HG03108 (cell line): ENCODE measurements around the gene GPR78.

ENCODE experiments used
- ATAC-seq: cut with Tn5 transposase; IDR thresholded peaks from one replicate; pipeline ENCODE4 v1.9.1; 2021; ENCODE audit warnings: moderate library complexity; ENCODE audit not compliant: unreplicated experiment

GPR78 gene

DNA sequence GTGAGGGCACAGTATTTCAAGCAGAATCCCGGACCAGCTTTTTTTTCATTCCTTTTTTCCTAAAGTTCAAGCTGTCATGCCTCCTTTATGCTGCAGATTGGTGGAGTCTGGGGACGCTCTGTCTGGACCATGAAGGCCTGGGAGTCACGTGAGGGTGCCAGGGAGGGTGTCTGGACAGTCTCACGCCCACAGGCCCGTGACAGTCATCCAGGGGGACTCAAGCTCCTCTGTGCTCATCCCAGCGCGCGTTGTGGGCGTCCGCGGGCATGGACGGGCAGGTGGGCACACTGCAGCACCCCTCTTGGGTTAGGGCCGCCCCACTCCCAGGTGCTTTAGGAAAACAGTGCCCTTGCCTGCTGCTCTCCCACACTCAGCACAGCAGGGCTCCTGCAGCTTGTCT, 17.1 kb downstream of the GPR78 start:
- no peak for ATAC-seq

DNA sequence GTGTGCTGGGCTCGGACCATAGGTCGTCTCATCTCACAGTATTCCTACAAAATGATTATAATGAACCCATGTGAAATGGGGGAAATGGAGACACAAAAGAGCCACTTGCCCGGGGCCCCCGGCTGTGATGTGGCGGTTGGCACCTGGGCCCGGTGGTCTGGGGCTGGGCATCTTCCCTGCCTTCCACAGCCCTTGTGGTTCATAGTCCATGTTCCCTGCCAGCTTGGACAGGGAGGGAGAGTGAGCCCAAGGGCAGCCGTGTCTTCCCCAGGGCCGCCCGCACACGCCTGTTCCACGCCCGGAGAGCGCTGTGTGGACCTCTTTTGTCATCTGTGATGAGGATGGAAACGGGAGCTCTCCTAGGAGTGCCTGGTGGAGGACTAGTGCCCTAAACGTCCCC, 17.6 kb downstream of the GPR78 start:
- ATAC-seq: no peak

DNA sequence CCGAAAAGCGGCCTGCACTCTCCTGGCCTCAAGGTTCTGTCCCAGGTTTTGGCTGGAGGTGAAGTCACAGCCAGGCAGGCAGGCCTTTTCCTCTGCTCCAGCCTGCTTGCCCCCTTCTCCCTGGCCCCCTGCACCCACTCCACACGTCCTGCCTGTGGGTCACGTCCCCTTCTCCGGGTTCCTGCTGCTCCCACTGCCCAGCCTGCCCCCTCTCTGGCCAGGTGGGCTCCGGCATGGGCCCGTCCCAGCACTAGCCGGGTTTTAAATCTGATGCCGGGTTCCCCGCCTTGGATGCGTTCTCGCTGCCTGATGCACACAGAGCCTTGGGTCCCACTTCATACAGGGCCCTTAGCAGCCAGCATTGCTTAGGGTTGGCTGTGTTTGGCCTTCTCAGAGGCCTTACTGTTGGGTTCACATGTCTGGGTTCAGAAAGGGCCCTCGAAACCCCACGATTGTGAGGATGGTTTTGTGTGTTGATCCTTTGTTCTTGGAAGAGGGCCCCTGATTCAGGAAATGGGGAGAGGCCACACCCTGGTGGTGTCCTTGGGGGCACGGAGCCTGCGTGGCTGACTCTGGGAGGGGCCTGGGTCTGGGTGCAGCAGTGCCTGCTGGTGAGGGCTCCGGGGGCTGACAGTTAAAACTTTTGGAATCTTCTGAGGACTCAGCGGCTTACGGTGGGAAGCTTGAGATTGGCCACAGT, 18.3 kb downstream of the GPR78 start:
- no peak for ATAC-seq

DNA sequence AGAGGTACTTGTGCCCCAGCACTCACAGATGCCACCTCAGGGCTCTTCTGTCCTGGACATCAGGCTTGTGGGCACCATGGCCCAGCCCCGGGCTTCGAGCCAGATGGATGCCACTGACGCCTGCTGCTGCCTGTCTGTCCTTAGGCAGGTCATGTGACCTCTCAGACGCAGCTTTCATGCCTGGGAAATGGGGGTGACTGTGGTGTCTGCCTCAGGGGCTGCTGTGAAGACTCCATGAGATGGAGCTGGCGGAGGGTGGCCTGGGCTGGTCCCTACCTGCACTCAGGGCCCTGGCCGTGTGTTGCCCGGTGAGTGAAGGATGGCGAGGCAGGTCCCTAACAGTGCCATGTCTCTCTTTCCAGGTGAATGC, 18.9 kb downstream of the GPR78 start:
- no peak for ATAC-seq

DNA sequence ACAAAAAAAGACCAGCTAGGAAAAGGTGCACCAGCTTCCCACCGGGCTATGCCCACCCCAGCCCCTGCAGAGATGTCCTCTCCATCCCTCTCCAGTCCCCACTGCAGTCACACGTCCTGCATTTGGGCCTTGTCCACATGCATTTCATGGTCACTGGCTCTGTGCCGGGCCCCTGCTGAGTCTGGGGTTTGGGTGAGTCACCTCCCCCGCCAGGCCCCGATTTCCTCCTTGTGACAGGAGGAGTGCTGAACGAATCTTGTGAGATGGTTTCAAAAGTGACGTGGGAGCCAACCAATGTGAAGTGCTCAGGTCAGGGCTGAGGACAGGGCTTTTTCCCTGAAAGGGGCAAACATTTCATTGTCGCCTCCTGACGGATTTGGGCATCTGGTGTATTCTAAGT, 19.5 kb downstream of the GPR78 start:
- no peak for ATAC-seq

DNA sequence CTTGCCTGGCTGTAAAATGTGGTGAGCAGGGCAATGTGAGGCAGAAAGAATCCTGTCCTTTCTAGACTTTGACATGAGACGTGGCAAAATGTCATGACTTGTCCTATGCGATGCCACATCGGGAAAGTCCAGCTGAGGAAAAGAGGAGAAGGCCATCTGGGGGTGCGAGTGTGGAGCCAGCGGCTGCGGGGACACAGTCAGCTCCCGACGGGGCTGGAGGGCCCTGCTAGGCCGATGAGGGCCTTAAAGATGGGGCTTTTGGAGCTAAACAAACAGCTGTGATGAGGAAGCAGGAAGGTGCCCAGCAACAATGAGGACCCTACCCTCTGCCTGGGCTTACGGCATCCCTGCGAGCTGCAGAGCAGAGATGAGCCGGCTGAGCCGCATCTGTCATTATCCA, 20.1 kb downstream of the GPR78 start:
- no peak for ATAC-seq

DNA sequence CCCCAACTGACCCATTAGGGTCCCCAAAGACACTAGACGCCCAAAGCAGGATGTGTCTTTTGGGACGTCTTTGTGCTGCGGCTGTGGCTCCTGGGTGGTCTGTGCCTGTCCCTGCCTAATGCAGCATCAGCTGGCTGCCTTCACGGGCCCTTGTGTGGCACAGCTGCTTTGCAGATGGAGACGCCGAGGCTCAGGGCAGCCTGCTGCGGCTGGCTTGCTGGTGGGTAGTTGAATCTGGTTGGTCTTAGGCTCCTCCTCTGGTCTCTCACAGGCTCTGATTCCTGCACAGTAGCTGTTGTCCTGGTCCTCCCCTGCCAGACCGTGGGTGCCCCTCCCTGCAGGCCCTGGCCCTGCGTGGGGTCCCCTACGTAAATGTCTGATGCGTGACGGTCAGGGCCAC, 20.5 kb downstream of the GPR78 start:
- ATAC-seq: no peak

DNA sequence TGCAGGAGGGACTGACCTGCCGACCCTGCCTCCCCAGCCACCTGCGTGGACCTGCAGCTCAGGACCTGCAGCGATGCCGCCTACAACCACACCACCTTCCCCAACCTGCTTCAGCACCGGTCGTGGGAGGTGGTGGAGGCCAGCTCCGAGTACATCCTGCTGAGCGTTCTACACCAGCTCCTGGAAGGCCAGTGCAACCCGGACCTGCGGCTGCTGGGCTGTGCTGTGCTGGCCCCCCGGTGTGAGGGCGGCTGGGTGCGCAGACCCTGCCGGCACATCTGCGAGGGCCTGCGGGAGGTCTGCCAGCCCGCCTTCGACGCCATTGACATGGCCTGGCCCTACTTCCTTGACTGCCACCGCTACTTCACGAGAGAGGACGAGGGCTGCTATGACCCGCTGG, 20.9 kb downstream of the GPR78 start:
- no peak for ATAC-seq

DNA sequence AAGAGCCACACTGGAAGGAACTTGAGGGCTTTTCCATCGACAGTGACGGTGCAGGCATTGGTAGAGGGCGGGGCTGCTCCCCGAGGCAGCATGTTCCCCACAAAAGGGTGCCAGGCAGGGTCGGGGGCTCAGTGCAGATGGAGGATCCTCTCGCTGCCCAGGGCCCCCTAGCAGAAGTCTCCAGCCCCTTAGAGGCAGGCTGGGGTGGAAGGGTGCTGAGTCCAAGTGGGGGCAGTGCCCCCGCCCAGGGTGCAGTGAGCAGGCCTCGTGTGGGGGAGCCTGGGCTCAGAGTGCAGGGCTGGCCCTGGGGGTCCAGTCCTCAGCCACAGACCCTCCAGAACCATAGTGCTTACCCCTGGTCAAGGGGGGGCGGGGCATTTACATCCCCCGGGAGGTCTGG, 21.4 kb downstream of the GPR78 start:
- ATAC-seq: no peak

DNA sequence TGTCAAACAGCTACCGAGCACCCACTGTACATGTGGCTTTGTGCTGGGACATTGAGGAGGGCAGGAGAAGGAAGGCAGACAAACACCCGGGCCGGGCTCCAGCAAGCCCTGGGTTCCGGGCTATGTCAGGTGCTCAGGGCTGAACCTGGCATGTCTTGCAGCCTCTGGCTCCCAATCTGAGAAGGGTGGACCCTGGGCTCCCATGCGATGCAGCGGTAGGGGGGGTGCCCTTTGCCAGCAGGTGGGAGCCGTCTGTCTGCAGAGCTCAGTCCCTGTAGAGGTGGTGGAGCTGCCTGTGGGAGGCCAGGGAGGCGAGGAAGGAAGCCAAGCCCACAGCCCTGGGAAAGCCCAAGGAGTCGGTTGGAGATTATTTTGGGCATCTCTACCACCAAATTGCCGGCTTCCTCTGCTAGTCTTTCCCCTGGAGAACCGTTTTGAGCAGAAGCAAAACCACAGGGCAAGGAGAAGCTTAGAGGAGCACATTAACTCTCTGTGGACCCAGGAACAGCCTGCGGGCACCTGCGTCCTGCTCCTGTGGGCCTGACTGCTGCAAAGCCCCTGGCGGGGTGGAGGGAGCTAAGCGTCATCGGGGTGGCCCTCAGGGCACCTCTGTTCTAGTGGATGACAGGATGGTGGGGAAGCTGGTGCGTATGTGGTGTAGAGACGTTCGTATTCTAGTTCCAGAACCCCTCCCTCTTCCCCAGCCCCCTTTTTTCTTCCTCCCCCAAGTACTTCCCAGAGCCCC, 22.7 kb downstream of the GPR78 start:
- ATAC-seq: no peak

DNA sequence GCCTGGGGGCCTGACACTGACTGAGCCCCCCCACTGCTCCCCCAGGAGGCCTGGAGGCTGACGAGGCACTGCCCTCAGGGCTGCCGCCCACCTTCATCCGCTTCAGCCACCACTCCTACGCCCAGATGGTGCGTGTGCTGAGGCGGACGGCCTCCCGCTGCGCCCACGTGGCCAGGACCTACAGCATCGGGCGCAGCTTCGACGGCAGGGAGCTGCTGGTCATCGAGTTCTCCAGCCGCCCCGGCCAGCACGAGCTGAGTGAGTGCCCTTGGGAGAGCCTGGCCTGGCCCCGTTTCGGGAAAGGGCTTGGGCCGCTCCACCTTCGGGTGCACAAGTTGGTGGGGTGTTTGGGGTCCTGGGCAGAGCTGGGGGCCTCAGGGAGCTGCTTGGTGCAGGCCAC, 23.7 kb downstream of the GPR78 start:
- ATAC-seq: no peak

DNA sequence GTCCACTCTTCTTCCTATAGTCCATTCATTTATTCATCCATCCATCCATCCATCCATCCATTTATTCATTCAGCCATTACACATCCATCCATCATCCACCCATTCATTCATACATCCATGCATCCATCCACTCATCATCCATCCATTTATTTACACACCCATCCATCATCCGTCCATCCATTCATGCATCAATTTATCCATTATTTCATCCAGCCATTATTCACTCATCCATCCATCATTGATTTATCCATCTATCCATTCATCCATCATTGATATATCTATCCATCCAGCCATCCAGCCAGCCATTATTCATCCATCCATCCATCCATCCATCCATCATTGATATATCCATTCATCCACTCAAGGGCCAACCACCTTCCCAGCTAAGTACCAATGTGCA, 25.1 kb downstream of the GPR78 start:
- no peak for ATAC-seq

DNA sequence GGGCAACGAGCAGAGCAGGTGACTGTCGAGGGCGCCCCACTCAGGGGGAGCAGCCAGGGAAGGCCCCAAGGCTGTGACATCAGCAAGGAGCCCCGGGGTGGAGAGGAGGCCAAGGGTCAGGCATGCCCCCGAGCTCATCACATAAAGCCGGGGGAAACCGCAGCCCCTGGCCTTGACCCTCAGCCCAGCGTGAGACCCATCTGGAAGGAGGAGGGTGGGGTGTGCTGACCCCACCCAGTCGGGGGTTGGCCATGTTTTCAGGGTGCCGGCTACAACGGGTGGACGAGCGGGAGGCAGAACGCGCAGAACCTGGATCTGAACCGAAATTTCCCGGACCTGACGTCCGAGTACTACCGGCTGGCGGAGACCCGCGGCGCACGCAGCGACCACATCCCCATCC, 26.3 kb downstream of the GPR78 start:
- no peak for ATAC-seq

DNA sequence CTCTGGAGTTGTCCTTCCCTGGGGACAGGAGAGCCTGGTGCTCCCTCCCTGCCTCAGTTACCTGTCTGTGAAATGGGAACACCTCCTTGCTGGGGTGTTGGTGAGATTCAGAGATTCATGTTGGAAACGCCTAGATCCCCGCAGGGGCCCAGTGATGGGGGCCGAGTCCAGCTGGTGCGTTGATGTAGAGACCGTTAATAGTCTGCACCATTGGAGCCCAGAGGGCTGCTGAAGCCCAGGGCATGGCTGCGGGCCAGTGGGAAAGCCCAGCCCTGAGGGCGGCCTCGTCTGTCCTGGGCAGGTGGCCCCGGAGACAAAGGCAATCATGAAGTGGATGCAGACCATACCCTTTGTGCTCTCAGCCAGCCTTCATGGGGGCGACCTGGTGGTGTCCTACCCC, 26.8 kb downstream of the GPR78 start:
- ATAC-seq: no peak

DNA sequence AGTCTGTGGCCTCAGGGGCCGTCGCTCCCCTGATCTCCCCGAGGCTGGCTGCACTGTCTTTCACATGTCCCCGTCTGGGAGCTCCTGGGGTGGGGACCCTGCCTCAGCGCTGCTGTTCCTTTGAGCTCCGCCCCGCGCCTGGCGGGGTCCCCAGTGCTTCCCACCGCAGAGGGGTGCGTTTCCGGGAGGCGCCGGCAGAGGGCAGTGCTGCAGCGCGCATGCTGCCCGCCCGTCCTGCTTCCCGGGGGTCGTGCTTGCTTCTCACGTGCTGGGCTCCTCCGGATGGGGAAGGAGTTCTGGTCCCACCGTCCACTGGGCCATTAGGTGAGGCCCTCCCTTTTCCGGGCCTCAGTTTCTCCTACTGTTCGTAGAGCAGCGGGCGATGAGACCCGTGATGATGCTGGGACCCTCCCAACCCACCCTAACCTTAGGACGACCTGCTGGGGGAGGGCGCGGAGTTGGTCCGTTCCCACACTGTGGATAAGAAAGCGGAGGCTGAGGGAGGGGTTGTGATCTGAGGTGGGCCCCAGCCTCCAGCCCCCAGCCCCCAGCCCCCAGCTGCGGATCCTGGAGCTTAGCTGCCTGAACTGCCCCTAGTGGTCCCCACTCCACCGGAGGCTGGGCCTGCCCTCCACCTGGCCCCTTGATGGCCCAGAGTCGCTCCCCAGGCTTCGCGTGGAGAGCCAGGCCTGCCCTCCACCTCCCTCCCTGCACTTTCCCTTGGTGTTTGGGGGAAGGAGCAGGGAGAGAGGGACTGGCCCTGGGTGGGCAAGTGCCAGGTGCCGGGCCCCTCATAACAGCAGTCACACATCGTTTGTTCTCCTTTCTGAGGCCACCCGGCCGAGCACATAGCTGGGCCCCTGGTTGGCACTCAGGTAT, 27.6 kb downstream of the GPR78 start:
- no peak for ATAC-seq

DNA sequence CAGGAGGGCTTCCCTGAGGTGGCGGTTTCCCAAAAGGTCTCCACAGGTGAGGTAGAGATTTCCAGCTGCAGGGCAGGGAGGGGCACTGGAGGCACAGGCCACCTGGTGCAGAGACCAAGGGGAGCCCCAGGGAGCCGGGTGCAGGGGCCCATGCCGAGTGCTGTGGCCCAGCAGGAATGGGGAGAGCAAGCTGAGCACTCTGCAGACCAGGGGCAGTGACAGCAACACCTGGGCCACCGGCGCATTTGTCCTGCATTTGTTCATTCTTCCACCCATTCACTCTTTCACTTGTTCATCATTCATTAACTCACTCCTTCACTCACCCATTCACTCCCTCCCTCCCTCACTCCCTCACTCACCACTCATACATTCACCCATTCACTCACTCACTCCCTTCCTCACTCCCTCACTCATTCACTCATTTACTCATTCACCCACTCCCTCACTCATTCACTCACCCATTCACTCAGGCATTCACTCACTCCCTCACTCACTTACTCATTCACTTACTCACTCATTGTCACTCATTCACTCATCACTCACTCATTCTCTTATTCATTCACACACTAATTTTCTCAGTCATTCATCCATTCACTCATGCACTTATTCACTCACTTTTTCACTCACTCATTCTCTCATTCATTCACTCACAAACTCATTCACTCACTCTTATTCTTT, 28.7 kb downstream of the GPR78 start:
- no peak for ATAC-seq

DNA sequence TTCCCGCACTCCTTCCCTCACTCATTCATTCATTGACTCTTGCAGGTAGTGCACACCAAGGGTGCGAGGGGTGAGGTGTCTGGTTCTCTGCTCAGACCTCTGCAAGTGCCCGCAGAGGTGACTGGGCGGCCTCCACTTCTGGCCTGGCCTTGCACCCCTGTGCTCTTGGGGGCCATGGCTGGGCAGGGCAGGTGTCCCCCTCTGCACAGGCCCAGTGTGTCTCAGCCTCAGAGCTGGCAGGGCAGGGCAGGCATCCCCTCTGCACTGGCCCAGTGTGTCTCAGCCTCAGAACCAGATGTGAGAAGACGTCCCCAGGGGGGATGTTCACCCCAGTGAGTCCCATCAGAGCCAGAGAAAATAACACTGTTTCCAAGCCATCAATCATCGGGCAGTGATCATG, 29.2 kb downstream of the GPR78 start:
- no peak for ATAC-seq

DNA sequence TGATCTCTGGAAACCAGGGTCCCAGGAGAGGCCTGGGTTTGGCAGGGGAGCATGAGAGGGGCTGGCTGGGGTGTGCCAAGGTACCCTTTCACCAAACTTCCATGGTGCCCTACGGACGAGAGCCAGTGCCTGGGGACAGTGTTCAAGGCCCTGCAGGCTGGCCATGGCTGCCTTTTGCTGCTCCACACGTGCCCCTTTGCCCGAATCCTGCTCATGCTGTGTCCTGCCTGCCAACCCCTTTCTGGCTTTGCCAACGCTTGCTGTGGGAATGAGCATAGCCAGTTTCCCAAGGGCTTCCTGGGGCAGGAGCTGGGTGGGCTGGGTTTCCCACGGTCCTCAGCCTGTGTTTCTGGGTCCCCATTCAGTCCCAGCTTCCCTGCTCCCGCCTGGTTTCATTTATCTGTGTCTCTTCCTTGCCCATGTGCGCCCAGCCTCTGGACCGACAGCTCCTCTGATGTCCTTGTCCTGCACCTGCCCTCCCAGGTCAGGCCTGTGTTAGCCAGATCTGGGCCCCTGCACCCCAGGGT, 29.7 kb downstream of the GPR78 start:
- no peak for ATAC-seq

DNA sequence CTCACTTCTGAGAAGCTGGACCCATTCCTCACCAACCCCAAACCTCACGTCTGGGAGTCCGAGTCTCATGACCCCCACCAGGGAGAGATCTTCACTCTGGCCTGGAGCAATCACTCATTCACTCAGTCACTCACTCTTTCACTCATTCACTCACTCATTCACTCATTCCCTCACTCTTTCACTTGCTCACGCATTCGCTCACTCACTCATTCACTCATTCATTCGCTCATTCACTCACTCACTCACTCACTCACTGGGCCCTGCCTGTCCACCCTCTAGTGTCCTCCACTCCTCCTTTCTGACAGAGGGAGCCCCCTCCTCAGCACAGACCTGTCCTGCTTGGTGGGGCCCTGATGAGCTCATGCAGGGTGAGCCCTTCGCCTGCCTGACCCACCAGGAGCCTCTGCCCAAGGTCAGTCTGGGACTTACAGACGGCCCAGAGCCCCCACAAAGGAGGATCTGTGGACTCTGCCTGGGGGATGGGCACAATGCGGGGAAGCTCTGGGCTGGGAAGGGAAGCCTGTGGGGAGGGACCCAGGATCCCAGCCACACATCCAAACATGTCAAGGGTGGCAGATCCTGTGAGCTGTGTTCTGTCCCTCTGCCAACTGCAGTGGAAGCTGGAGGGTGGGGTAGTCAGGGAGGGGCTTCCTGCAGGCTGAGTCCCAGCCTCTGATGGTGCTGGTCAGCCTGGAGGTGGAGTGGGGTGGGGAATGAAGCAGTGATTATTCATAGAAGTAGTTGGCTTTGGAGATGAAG, 30.8 kb downstream of the GPR78 start:
- no peak for ATAC-seq

DNA sequence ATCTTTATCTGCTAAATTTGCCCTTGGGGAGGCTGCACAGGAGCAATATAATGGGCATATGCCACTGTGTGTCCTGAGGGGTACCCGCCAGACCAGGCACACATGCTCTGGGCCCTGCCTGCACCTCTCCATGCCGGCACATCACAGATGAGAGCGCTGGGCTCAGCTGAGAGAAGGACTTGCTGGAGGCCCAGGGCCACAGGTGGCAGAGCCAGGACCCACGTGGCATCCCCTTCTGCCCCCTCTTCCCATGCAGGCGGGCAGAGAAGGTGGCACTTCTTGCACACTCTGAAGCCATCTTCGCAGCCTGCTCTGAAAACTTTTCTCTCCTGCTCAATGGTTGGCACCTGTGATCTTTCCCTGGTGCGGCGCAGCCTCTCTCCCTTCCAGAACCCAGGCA, 32.5 kb downstream of the GPR78 start:
- ATAC-seq: no peak
